HG02588 (cell line): Measurements from ENCODE around the gene ARHGAP26.
"Not testable (repeated sequence)": the region's sequence is repeated elsewhere in the genome, so short reads cannot be mapped to it uniquely, and the experiment has no call there.

ENCODE experiments used
- ATAC-seq: cut with Tn5 transposase; IDR thresholded peaks from one replicate; pipeline ENCODE4 v1.9.1; 2021; ENCODE audit warnings: mild to moderate bottlenecking, moderate library complexity; ENCODE audit not compliant: unreplicated experiment

The ARHGAP26 gene

GRCh38 chr5:142952229-142952628 is 182.1 kb downstream of the ARHGAP26 start:
- ATAC-seq: no peak

GRCh38 chr5:142952871-142953270 is 182.7 kb downstream of the ARHGAP26 start:
- ATAC-seq: not testable (repeated sequence)

- ATAC-seq: no peak
These were observed 184.3 kb downstream of the ARHGAP26 start for GRCh38 chr5:142954455-142954854.

DNA sequence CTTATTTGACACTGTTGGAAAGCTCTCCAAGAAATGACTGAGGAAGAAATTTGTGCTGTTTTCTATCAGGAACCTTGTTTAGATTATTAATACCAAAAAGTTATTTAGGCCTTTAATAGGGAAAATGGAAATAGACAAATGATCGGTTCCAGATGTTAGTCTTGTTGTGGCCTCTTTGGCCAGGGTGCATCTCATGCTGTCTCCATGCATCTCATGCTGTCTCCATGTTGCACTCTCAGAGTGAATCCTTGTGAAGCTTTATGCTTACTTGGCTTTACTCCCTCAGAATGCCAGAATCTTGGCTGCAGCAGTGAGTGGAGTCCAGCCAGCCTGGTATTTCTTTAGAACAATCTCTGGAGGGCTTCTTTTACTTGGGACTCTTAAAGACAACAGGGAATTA is 185.5 kb downstream of the ARHGAP26 start:
- ATAC-seq: no peak

DNA sequence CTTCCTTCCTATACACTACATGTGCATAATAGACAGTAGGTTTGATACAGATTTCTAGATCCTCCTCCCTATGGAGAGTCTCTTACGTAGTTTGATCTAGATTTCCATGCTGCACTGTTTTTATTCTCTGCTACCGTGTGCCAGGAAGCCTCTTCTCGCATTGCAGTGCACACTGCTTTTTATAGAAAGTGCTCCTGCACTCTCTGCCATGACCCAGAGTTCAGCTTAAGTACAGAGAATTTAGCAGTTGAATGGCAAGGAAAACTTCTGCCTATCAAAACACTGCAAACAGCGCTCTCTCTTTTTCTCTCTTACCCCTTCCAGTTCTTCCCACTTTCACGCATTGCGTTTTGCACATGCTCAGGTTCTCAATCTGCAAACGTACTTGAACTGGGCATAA is 187.4 kb downstream of the ARHGAP26 start:
- no peak for ATAC-seq

GRCh38 chr5:142958944-142959682 is 188.9 kb downstream of the ARHGAP26 start:
- ATAC-seq: no peak

- no peak for ATAC-seq
These were observed 189.8 kb downstream of the ARHGAP26 start for GRCh38 chr5:142959683-142960657.

DNA sequence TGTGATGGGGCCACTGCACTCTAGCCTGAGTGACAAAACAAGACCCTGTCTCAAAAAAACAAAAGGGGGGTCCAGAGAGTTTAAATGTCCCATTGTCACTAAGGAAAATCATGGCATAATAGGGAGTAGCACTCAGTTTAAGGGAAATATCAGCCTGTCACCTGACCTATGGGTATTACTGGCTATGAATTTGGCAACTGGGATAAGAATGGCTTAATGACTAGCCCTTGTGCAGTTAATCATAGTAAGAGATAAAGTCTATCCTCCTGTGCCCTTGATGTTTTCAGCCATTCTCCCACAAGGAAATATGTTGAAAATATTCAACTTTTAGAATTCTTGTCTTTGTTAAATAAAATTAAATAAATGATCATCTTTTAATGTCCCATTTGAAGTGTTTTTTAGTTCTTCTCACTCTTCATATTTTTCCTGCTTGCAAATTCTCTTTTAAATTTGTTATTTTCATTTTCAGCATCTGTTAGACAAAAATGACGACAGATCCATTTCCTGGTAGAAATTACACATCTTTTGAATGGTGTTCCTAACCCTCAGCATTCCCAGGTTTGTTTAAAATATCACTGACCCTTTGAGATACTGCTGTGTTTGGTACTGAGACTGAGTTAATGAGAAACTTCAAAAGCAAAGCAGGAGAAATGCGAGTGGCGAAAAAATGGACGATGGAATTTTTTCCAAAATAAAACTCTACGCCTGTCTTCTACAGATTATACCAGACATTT is 191.4 kb downstream of the ARHGAP26 start:
- ATAC-seq: no peak

- no peak for ATAC-seq
These were observed 192.0 kb downstream of the ARHGAP26 start for GRCh38 chr5:142962174-142962533.

- ATAC-seq: not testable (repeated sequence)
These were observed 195.3 kb downstream of the ARHGAP26 start for GRCh38 chr5:142965258-142966120.

- ATAC-seq: no peak
These were observed 195.9 kb downstream of the ARHGAP26 start for GRCh38 chr5:142966121-142966420.

DNA sequence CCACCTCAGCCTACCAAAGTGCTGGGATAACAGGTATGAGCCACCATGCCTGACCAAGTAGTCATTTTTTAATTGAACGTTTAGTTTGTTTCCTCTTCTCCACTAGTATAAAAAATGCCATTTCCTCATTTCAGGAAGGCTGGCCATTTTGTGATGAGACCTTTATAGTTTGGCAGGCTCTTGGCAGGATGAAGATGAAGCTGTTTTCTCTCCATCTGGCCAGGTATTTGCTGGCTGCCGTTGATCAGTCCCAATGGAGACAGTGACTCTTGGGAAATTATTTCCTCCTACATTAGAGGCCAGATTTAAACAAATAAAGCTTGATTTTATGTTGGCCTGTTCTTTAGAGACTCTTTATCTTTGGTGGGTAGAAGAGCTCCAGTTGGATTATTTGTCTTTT is 199.0 kb downstream of the ARHGAP26 start:
- no peak for ATAC-seq

DNA sequence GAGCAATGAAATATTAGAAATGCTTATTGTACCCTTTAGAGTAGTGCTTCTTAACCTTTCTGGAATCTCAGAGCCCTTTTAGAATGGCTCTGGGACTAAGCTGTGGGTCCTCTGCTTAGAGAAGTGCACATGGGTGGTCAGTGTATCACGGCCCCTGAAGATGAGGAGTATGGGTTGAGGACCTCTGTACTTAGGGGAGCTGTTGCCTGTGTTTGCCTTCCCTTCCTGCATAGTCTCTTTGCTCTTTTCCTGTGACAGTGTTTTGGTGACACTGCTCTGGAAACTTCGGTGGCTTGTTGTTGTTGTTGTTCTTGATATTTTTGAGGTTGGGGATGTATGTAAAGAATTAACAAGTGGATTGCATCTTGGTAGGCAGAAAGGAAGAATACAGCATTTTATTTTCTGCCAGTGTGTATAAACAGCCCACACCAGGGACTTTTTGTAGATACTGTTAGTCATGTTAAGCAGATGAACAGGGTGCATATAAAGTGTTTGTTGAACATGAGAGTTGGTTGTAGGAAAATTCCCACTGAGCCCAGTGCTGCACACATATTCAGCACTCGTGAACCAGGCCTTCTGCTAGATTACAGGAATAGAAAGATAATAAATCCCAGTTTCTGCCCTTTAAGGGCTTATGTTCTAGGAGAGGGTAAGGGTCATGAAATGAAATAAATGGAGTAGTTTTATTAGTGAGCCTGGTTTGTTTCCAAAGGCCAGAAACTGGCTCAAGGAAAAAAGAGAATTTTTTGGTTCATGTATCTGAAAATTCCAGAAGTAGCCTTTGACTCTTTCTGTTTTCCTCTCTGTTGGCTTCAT is 199.7 kb downstream of the ARHGAP26 start:
- ATAC-seq: no peak

- ATAC-seq: no peak
These were observed 200.4 kb downstream of the ARHGAP26 start for GRCh38 chr5:142970440-142971030.

- ATAC-seq: no peak
These were observed 201.3 kb downstream of the ARHGAP26 start for GRCh38 chr5:142971303-142972013.

GRCh38 chr5:142972064-142972570 is 201.9 kb downstream of the ARHGAP26 start:
- ATAC-seq: no peak

- ATAC-seq: no peak
These were observed 203.8 kb downstream of the ARHGAP26 start for GRCh38 chr5:142973932-142974331.

GRCh38 chr5:142974409-142974808 is 204.2 kb downstream of the ARHGAP26 start:
- ATAC-seq: no peak
